Kidney (tissue), 14 donors: ENCODE measurements around the gene SNX27. TPM values are rescaled to one million over a fixed set of nuclear protein-coding genes. Genes with fewer than 3 reads are reported as not detected.
A peak's percentile ranks its signal among the peaks of the same experiment; 100 is the strongest.

Experiments
- DNase-seq, 5 donors: peaks; one replicate each; pipeline ENCODE4 v3.0.0-alpha.2; 2013 to 2020
- FAIRE-seq: peaks from 2 replicates; lab custom pipeline; 2012; peaks lifted over from hg19 to GRCh38; lab: Jason Lieb, UNC
- H3K27ac ChIP-seq, 2 donors: one replicate each; pipeline ENCODE4 v1.7.0; 2013; ENCODE audit warnings: low read depth in 2 of 2, low read length in 2 of 2, inconsistent platforms in 1 of 2
- H3K27me3 ChIP-seq: one replicate; pipeline ENCODE4 v1.7.1; 2013; ENCODE audit warnings: low read length, inconsistent platforms; ENCODE audit not compliant: control insufficient read depth, insufficient read depth
- H3K36me3 ChIP-seq, 3 donors: one replicate each; pipeline versions ENCODE4 v1.7.0 to v1.7.1; 2013; ENCODE audit warnings: low read length in 3 of 3, control low read depth in 1 of 3, inconsistent platforms in 1 of 3; ENCODE audit not compliant: insufficient read depth in 3 of 3, control insufficient read depth in 2 of 3
- H3K4me1 ChIP-seq, 3 donors: one replicate each; pipeline versions ENCODE4 v1.7.0 to v1.7.1; 2013; ENCODE audit warnings: low read length in 3 of 3, inconsistent platforms in 1 of 3, low read depth in 1 of 3; ENCODE audit not compliant: control insufficient read depth in 2 of 3, insufficient read depth in 2 of 3
- H3K4me3 ChIP-seq, 3 donors: one replicate each; pipeline versions ENCODE4 v1.7.0 to v1.8.1; 2013; ENCODE audit warnings: low read length in 3 of 3, control low read depth in 1 of 3, inconsistent platforms in 1 of 3
- H3K9ac ChIP-seq, 3 donors: one replicate each; pipeline versions ENCODE4 v1.7.0 to v1.7.1; 2013; ENCODE audit warnings: low read length in 3 of 3, control low read depth in 1 of 3, inconsistent platforms in 1 of 3
- H3K9me3 ChIP-seq, 3 donors: one replicate each; pipeline versions ENCODE4 v1.7.0 to v1.7.1; 2013; ENCODE audit warnings: low read length in 3 of 3, control low read depth in 1 of 3, inconsistent platforms in 1 of 3; ENCODE audit not compliant: control insufficient read depth in 2 of 3, insufficient read depth in 1 of 3
- intact Hi-C: fragments of 100-400 bp; cut with DNase I; formaldehyde crosslinking; loops from one replicate; pipeline ENCODE4 v1.11.1; 2022
- polyA plus RNA-seq: library from polyadenylated mRNA; stranded (reverse); fragments of 350-450 nt; fragmentation: Illumina TruSeq; extraction: RNeasy Lipid Tissue Mini Kit (QIAGEN cat#74804); gene quantifications from one replicate; pipeline ENCODE4 v1.2.3, GENCODE V29; 2014; ENCODE audit warnings: low read depth, low replicate concordance; ENCODE audit not compliant: insufficient read depth
- total RNA-seq: library from RNA; stranded (reverse); fragmentation: NEBNext Ultra II Directional; extraction: Animal tissue kit (Norgen Biotek cat#: 25700); gene quantifications from one replicate; pipeline ENCODE4 v1.2.1, GENCODE V29; 2021
- TF ChIP-seq, protein P1 (sequence below): IDR thresholded peaks from 3 replicates; pipeline ENCODE4 v1.5.1; 2012; ENCODE audit warnings: mild to moderate bottlenecking, moderate library complexity, borderline replicate concordance; ENCODE audit not compliant: insufficient read depth; ENCODE audit errors: extremely low read depth
- donor health status: control.
- donor health status: control.
- donor health status: control.
- donor health status: control.
- donor health status: control.
- donor health status: DM: yes; HTN: yes; CAD: no.
- donor health status: Normal renal cell carcinoma (clear cell type).

Gene SNX27
- total and polyA plus RNA-seq, 2 donors from 2014 or later, result 13.5 to 46.3 TPM

DNA sequence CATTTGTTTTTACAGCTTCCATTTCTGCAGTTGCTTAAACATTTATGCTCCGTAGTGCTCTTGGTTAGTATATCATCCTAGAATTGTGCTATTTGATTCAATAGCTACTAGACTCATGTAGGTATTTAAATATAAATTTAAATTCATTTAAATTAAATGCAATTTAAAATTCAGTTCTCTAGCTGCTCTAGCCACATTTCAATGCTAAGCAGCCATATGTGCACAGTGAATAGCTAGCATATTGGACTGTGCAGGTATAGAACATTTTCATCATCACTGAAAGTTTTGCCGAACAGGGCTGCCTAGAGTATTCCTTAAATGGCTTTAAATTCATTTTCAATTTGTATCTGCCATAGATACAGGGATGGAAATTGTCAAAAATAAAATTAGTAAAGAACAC is 72.3 kb downstream of the SNX27 start:
- FAIRE-seq (no peak), DNase-seq (no peak)
- intact Hi-C loops, result no loop called here
- H3K27me3 ChIP-seq, result no peaks in the 10 kb centered on the region
- H3K4me1 ChIP-seq, result peaks cover 0 to 12% (median 4%) of the 10 kb centered on the region in 3 donors
- no peak overlapping the region for H3K4me3 ChIP-seq
- peaks cover 2 to 19% (median 4%) of the 10 kb centered on the region in 3 donors for H3K36me3 ChIP-seq
- TF ChIP-seq, protein P1, sequence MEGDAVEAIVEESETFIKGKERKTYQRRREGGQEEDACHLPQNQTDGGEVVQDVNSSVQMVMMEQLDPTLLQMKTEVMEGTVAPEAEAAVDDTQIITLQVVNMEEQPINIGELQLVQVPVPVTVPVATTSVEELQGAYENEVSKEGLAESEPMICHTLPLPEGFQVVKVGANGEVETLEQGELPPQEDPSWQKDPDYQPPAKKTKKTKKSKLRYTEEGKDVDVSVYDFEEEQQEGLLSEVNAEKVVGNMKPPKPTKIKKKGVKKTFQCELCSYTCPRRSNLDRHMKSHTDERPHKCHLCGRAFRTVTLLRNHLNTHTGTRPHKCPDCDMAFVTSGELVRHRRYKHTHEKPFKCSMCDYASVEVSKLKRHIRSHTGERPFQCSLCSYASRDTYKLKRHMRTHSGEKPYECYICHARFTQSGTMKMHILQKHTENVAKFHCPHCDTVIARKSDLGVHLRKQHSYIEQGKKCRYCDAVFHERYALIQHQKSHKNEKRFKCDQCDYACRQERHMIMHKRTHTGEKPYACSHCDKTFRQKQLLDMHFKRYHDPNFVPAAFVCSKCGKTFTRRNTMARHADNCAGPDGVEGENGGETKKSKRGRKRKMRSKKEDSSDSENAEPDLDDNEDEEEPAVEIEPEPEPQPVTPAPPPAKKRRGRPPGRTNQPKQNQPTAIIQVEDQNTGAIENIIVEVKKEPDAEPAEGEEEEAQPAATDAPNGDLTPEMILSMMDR, result no peak
- H3K9me3 ChIP-seq, result no peaks in the 10 kb centered on the region
- no peak overlapping the region for H3K27ac ChIP-seq
- H3K9ac ChIP-seq, result no peak overlapping the region

DNA sequence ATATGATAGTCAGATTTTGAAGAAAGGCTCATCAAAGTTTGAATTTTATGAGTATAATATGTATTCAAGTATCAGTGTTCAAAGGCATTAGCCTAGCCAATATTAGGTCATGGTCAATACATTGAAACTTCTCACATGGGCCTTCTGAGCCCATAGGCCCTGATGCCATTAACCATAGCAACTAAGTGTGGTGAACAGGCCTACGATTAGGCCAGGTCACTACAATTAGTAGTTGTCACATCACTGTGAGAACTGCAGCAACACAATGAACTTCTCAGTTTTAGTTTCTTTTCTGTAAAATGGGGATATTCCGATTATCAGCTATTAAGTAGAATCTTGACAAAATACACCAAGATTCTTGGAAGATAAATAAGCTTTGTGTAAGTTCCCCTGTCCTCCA is 74.7 kb downstream of the SNX27 start:
- Histone ChIP-seq H3K27ac (peak overlapping the region; percentile 73 to 92), H3K27me3 (no peaks in the 10 kb centered on the region), H3K4me3 (no peak overlapping the region), H3K4me1 (peaks cover 0 to 21% (median 14%) of the 10 kb centered on the region in 3 donors), H3K36me3 (peaks cover 1 to 13% (median 4%) of the 10 kb centered on the region in 3 donors), H3K9me3 (no peaks in the 10 kb centered on the region), H3K9ac (peak overlapping the region in 1 of 3 donors; percentile 13)
- intact Hi-C loops, result no loop called here
- FAIRE-seq (no peak), DNase-seq (no peak)
- TF ChIP-seq, protein P1, result no peak

DNA sequence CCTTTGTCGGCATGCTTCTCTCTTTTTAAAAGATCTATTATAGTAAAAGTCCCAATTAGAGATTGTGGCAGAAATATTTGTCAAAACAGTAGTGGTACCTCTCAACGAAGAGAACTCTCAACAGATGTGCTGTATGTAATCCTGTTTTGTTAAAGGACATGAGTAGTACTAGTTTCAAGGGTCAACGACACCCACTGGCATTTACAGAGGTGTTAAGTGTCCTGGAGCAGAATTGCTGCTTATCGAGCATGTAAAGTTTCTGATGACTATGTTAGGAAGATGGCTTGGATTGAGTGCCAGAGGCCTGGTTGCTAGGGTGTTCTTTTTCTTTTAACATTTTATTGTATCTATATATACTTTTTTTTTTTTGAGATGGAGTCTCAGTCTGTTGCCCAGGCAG is 77.6 kb downstream of the SNX27 start:
- H3K4me3 ChIP-seq, result no peak overlapping the region
- peaks cover 0 to 21% (median 14%) of the 10 kb centered on the region in 3 donors for H3K4me1 ChIP-seq
- peaks cover 7 to 20% (median 7%) of the 10 kb centered on the region in 3 donors for H3K36me3 ChIP-seq
- TF ChIP-seq, protein P1, result no peak
- no peak for DNase-seq
- peak overlapping the region; percentile 59 to 75 for H3K27ac ChIP-seq
- H3K27me3 ChIP-seq, result no peaks in the 10 kb centered on the region
- intact Hi-C loops, result no loop called here
- no peaks in the 10 kb centered on the region for H3K9me3 ChIP-seq
- peak overlapping the region in 1 of 3 donors; percentile 46 for H3K9ac ChIP-seq
- FAIRE-seq, result no peak

DNA sequence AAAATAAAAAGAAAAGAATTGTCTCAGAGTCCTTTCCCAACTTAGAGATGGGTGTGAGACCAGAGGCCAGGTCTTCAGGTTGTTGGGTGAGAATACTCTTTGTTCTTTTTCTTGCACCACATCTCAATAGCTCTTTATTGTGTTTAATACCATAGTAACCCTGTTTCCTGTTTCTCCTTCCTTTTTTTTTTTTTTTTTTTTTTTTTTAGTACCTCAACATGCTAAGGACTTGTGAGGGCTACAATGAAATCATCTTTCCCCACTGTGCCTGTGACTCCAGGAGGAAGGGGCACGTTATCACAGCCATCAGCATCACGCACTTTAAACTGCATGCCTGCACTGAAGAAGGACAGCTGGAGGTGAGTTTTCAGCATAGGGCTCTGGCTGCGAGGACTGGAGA is 80.4 kb downstream of the SNX27 start:
- H3K9ac ChIP-seq, result no peak overlapping the region
- peak overlapping the region in 1 of 2 donors; percentile 52 for H3K27ac ChIP-seq
- no peak overlapping the region for H3K4me3 ChIP-seq
- DNase-seq (no peak), FAIRE-seq (no peak)
- no peaks in the 10 kb centered on the region for H3K9me3 ChIP-seq
- intact Hi-C loops, result no loop called here
- peaks cover 0 to 14% (median 10%) of the 10 kb centered on the region in 3 donors for H3K4me1 ChIP-seq
- H3K36me3 ChIP-seq, result peaks cover 5 to 15% (median 7%) of the 10 kb centered on the region in 3 donors
- no peaks in the 10 kb centered on the region for H3K27me3 ChIP-seq
- TF ChIP-seq, protein P1, result no peak
